GM19240 (cell line): ENCODE data around the gene GPD1.
A peak's percentile ranks its signal among the peaks of the same experiment; 100 is the strongest.
"Not testable (repeated sequence)": the region's sequence is repeated elsewhere in the genome, so short reads cannot be mapped to it uniquely, and the experiment has no call there.

Source experiments
- DNase-seq: peaks from one replicate; pipeline ENCODE4 v3.0.0; 2011; ENCODE audit warnings: low spot score; ENCODE audit not compliant: insufficient read length

GPD1 gene

GRCh38 chr12:50073206-50073605, 30.6 kb upstream of the GPD1 start:
- DNase-seq: no peak

GRCh38 chr12:50073712-50074111, 30.1 kb upstream of the GPD1 start:
- DNase-seq: no peak

GRCh38 chr12:50074936-50075807, 28.6 kb upstream of the GPD1 start:
- DNase-seq: peak; percentile 89

DNA sequence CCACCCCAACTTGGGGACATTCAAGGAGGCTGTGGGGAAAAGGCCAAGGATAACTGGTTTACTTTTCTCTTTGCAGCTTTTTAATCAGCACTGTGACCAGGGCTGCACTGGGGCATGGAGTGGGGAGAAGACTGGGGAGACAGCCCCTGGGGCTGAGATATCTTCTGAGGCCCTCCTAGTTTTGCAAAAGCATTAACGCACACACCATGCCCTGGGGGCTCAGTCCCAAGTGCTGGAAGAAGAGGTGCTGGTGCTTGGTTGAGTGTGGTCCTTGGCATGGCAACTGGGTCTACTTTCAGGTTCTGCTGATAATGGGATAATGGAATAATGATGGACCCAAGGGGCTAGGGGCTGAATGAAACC, 28.0 kb upstream of the GPD1 start:
- no peak for DNase-seq

GRCh38 chr12:50077099-50077498, 26.7 kb upstream of the GPD1 start:
- DNase-seq: no peak

DNA sequence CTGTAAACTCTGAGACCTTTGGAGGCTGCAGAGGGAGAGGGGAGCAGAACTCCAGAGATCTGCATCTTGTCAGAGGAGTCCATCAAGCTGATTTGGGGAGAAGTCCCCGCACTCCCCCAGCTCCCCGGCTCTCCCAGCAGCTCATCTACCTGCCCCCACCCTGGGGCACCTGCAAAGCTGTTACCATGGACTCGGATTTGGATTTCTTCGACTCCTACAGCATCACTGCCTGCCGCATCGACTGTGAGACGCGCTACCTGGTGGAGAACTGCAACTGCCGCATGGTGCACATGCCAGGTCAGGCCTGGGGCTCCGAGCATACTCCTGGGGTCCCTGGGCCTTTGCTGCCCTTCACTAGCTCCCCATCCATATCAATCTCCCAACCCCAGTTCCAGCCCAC, 25.5 kb upstream of the GPD1 start:
- DNase-seq: no peak

DNA sequence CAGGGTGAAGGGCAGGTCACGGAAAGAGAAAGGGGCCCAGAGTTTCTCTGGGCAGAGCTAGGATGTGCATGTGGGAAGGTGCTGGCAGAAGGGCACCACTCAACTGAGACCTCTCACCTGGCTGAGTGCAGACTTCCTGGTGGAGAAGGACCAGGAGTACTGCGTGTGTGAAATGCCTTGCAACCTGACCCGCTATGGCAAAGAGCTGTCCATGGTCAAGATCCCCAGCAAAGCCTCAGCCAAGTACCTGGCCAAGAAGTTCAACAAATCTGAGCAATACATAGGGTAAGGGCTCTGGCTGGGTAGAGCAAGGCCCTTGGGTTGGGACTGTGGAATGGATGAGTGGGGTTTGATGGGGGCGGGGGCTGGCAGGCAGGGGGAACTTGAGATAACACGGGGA, 24.0 kb upstream of the GPD1 start:
- DNase-seq: no peak

- no peak for DNase-seq
These were observed 22.6 kb upstream of the GPD1 start for GRCh38 chr12:50081096-50081808.

DNA sequence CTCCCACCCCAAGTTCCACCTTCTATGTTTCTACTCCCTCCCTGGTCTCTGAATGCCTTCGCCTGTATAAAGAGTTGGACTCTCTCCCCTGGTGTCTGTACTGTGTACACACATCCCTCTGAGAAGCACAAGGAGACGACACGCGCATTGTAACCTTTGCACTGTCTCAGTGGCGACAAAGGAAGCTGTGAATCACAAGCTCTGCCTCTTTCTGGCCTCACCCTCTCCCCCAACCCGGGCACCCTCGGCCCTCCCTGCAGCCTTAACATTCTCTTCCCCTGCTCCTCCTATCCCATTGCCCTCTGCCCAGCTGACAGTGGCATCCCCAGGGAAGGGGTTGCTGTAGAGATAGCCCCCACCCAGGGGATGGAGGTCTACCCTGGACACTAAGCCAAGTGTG, 21.2 kb upstream of the GPD1 start:
- DNase-seq: no peak

GRCh38 chr12:50083301-50083700, 20.5 kb upstream of the GPD1 start:
- no peak for DNase-seq

DNA sequence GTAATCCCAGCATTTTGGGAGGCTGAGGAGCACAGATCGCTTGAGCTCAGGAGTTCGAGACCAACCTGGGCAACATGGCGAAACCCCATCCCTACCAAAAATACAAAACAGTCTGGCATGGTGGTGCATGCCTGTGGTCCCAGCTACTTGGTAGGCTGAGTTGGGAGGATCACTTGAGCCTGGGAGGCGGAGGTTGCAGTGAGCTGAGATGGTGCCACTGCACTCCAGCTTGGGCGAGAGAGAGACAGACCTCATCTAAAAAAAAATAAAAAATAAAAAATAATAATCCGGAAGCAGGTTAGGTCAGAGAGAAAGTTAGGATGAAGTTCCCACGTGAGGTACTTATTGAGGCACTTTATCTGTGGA, 19.4 kb upstream of the GPD1 start:
- not testable (repeated sequence) for DNase-seq

DNA sequence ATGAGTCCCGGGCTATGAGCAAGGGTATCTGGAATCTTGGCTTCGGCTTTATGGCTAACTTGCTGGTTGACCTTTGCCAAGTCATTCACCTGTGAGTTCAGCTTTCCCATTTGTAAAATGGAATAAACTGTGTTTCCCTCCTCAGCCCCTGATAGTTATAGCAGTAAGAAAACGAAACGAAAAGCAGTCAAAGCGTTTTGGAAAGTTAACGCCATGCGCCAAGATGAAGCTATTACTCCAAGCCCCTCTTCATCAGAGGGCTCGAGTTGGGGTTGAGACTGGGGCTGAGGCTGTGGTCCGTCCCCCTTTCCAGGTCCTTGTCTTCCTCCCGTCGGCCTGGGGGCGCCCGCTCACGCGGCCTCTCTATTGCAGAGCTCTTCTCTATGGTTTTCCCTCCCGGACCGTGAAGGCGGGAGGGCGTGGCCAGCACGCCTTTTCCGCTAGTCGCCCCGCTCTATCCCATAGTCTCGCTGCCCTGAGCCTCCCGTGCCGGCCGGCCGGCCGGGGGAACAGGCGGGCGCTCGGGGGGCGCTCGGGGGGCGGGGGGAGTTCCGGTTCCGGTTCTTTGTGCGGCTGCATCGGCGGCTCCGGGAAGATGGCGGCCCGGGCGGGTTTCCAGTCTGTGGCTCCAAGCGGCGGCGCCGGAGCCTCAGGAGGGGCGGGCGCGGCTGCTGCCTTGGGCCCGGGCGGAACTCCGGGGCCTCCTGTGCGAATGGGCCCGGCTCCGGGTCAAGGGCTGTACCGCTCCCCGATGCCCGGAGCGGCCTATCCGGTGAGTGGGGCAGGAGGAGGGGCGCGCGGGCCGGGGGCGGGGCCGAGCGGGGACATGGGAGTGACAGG, 18.8 kb upstream of the GPD1 start, which contains the start of gene SMARCD1:
SMARCD1 (plus strand) TSS at position 568 of the 840 bp plus-strand sequence; CDS start at position 596, 28 bp downstream.
- DNase-seq: peak; percentile 96

DNA sequence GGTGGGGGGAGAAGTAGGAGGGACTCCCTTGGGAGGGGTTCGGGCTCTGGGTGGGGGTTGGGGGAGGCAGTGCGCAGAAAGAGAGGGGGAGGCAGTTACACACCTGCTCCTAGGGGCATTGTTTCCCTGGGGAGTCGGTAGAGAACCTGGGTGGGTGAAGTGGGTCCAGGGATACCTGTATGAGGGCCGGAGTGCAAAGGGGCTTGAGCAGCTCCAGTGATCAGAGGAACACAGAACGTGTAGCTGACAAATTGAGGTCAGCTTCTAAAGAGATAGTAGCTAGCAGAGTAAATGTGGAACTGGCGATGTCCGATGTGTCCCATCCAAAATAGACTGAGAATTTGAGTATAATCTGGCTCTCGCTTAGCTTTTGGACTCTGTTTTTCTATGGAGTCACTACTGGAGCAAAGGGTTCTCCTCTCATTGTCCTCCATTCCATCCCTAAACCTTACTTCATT, 18.2 kb upstream of the GPD1 start:
- no peak for DNase-seq

GRCh38 chr12:50086148-50086547, 17.7 kb upstream of the GPD1 start:
- no peak for DNase-seq

DNA sequence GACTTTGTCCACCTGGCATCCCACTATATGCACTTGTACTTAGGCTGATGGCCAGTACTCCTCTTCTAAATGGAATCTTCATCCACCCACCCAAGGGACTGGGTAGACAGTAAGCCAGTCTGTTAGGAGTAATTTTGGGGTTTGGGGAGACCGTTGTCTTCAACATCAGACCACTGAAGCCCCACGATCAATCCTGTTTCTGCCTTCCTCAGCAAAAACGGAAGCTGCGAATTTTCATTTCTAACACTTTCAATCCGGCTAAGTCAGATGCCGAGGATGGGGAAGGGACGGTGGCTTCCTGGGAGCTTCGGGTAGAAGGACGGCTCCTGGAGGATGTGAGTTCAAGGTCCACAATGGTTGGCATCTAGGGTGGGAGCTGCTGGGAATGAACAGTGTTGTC, 16.7 kb upstream of the GPD1 start:
- no peak for DNase-seq

DNA sequence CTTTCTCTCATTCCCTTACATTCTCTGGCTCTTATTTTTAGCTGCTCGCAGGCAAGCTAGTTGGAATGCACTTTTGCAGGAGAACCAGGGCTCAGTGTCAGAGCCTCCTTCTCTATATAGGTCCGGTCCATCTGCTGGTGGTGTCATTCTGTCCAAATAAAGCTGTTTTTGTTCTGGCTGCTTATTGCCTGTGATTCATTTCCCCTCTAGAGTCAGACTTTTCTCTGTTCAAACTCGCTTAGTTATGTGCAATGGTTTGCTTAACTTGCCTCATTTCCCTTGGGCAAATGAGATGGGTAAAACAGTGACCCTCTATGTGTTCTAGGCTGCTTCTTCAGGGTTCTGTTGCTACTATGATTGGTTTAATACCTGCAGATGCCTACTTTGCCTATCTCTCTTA, 15.8 kb upstream of the GPD1 start:
- DNase-seq: no peak

DNA sequence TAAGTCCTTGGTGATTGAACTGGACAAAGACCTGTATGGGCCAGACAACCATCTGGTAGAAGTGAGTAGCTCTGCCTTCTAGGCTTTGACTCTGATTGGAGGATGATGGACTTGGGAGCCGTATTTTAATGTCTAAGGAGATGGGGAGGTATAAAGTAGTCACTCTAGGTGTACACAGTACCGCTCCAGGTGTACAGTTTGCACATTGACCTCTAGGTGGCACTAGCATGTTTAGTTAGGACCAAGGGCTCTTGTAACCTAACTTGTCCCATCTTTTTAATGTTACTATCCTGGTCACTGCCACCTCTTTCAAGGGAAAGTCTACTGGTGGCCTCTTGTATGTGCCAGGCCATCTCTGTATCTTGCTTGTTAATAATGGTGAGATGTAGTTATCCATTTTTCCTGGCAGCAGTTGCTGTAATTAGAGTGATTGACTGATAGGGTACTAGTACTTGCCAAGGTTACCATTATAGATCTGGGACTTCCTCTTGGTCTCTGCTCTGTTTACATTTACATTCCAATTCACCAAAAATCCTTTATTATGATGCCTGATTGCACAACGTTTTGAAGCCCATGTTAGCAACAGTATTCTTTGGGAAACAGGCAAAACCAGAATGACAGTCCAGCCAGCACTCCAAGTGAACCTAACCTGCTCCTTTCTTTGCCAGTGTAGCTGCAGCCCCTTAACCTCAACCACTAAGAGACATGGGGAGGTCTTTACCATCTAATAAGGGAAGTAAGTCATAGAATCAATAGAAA, 15.1 kb upstream of the GPD1 start:
- peak; percentile 56 for DNase-seq

GRCh38 chr12:50089730-50090129, 14.1 kb upstream of the GPD1 start:
- no peak for DNase-seq

GRCh38 chr12:50090391-50090790, 13.4 kb upstream of the GPD1 start:
- no peak for DNase-seq

DNA sequence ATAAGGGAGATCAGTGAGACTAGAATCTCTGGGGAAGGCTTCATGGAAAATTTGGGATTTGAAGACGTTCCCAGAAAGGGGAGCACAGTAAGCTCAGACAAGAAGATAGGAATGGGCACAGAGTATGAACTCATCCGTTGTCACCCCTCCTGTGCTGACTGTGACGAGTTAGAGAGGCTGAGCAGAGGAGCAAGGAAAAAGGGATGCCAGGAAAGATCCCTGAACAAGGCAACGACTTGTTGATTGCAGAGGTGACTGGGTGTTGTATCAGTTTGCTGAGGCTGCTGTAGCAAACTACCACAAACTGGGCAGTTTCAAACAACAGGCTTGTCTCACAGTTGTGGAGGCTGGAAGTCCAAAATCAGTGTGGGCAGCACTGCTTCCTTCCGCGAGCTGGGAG, 5.9 kb upstream of the GPD1 start:
- DNase-seq: no peak
